NCI-H146 (cell line): ENCODE data around the gene KMT2E.

Source experiments
- DNase-seq: peaks from one replicate; lab custom pipeline; 2025; lab: John Stamatoyannopoulos, UW

KMT2E gene

GRCh38 chr7:105079348-105079747 is 65.3 kb downstream of the KMT2E start:
- DNase-seq: no peak

GRCh38 chr7:105084581-105084980 is 70.6 kb downstream of the KMT2E start:
- DNase-seq: no peak

DNA sequence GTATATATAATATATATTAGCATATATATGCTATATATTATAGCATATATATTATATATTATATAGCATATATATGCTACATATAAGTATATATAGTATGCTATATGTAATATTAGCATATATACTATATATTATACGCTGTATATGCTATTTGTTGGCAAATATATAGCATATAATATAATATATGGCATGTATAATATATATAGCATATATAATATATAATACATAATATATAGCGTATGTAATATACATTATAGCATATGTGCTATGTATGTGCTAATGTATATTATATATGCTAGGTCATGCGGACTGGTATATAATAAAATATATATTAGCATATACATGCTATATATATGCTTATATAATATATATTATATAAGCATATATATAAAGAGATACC is 72.8 kb downstream of the KMT2E start:
- DNase-seq: no peak

GRCh38 chr7:105087981-105088380 is 74.0 kb downstream of the KMT2E start:
- no peak for DNase-seq

DNA sequence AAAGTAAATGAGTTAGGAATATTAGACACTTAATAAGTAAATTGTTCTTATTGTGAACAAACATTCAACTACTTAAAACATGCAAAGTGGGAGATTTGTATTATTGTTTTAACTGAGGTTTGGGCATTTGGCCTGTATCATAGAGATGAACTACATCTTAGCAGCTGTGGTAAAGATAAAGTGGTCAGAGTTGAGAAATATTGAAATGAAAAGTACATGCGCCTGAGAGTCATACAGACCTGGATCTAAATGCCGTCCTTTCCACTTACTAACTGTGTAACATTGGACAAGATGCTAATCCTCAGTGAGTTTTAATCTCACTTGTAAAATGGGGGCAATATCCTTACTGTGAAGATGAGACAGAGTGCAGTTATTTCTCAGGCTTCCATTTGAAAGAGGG is 74.5 kb downstream of the KMT2E start:
- DNase-seq: no peak

DNA sequence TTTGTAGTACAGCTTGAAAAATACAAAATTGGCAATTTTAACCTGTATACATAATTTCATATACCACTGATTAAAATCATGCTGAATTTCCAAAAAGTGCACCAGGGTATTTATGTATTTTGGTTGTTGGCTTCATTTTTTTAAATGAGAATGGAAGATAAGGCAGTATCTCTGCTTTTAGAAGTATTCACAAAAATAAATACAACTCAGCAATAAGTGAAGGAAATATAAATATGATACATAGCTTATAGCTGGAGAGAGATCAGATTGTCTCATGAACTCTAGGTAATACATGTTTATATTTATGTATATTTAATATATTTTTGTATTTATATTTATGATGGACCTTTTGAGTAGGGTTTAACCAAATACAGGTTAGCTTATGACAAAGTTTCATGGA is 81.0 kb downstream of the KMT2E start:
- no peak for DNase-seq

GRCh38 chr7:105096306-105096705 is 82.3 kb downstream of the KMT2E start:
- no peak for DNase-seq

GRCh38 chr7:105097619-105098018 is 83.6 kb downstream of the KMT2E start:
- no peak for DNase-seq

DNA sequence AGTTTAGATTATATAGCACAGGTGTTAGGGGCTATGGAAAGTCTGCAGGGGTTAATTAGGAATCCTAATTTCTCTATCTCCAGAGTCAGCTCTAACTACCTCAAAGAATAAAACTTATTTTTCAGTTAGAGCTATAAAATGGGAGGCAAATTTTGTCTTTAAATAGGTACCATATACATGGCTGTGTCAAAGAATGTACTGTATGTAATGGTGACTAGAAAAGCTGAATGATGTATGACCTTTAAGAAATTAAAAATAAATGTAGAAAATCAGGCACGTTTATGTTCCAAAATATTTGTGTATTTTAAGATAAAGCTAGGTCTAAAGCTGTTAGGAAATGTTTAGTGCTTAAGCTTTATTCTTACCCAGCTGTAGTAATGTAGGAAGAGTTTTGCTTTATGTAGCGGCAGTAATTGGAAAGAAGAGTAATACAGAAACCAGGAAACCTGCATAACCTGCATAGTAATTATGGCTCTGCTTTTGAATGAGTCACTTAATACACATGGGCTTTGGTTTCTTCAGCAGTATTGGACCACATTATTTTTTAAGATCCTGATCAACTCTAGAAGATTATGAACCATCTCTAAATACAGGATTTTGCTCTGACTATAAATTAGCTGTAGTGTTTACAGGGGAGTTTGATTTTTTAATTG is 85.0 kb downstream of the KMT2E start:
- no peak for DNase-seq

DNA sequence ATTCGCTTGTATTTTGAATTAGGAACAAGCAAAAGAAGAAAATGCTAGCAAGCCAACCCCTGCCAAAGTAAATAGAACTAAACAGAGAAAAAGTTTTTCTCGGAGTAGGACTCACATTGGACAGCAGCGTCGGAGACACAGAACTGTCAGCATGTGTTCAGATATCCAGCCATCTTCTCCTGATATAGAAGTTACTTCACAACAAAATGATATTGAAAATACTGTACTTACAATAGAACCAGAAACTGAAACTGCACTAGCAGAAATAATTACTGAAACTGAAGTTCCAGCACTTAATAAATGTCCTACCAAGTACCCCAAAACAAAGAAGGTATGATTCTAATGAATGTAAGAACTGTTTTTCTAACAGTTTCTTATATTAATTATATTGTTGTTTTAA is 87.9 kb downstream of the KMT2E start:
- DNase-seq: no peak

GRCh38 chr7:105102557-105103352 is 88.8 kb downstream of the KMT2E start:
- DNase-seq: no peak

DNA sequence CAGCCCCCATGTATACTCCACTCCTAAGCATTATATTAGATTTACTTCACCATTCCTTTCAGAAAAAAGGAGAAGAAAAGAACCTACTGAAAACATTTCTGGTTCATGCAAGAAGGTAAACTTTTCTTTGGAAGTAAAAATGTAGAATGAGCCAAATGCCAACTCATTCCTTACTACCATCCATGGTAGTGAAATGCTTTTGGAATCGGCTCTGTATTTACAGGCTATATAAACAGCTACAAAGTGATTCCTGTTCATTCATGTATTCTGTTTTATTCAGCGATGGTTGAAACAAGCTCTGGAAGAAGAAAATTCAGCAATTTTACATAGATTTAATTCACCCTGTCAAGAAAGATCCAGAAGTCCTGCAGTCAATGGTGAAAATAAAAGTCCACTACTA is 91.6 kb downstream of the KMT2E start:
- no peak for DNase-seq

DNA sequence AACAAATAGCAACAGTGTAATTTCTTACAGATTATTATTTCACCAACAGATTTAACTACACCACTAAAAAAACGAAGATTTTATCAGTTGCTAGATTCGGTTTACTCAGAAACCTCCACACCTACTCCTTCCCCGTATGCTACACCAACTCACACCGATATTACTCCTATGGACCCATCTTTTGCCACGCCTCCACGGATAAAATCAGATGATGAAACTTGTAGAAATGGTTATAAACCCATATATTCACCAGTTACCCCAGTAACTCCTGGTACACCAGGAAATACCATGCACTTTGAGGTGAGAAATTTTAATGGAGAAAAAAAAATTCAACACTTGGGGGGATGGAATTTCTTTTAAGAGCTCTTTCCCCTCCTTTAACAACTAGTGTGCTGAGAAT is 92.5 kb downstream of the KMT2E start:
- DNase-seq: no peak

DNA sequence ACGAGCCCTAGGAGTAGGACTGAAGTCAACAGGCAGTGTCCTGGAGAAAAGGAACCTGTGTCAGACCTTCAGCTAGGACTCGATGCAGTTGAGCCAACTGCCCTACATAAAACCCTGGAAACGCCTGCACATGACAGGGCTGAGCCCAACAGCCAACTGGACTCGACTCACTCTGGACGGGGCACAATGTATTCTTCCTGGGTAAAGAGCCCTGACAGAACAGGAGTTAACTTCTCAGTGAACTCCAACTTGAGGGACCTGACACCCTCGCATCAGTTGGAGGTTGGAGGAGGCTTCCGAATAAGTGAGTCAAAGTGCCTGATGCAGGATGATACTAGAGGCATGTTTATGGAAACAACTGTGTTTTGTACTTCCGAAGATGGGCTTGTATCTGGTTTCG is 93.5 kb downstream of the KMT2E start:
- DNase-seq: no peak

DNA sequence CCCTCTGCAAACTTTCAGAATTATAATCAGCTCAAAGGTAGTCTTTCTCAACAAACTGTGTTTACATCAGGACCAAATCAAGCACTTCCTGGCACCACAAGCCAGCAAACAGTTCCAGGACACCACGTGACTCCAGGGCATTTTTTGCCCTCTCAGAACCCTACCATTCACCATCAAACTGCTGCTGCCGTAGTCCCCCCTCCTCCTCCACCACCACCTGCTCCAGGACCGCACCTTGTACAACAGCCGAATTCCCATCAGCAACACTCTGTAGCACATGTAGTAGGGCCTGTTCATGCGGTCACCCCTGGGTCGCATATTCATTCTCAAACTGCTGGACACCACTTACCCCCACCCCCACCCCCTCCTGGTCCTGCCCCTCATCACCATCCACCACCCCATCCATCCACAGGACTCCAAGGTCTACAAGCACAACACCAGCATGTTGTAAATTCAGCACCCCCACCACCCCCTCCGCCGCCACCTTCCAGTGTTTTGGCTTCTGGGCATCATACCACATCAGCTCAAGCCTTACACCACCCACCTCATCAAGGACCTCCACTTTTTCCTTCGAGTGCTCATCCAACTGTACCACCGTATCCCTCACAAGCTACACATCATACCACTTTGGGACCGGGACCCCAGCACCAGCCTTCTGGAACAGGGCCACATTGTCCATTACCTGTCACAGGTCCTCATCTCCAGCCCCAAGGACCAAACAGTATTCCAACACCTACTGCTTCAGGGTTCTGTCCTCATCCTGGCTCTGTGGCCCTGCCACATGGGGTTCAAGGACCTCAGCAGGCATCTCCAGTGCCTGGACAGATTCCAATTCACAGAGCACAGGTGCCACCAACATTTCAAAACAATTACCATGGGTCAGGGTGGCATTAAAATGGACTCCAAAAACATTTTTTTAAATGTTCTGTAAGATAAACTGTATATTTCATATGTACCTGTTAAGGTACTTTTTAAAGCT is 98.7 kb downstream of the KMT2E start:
- no peak for DNase-seq

DNA sequence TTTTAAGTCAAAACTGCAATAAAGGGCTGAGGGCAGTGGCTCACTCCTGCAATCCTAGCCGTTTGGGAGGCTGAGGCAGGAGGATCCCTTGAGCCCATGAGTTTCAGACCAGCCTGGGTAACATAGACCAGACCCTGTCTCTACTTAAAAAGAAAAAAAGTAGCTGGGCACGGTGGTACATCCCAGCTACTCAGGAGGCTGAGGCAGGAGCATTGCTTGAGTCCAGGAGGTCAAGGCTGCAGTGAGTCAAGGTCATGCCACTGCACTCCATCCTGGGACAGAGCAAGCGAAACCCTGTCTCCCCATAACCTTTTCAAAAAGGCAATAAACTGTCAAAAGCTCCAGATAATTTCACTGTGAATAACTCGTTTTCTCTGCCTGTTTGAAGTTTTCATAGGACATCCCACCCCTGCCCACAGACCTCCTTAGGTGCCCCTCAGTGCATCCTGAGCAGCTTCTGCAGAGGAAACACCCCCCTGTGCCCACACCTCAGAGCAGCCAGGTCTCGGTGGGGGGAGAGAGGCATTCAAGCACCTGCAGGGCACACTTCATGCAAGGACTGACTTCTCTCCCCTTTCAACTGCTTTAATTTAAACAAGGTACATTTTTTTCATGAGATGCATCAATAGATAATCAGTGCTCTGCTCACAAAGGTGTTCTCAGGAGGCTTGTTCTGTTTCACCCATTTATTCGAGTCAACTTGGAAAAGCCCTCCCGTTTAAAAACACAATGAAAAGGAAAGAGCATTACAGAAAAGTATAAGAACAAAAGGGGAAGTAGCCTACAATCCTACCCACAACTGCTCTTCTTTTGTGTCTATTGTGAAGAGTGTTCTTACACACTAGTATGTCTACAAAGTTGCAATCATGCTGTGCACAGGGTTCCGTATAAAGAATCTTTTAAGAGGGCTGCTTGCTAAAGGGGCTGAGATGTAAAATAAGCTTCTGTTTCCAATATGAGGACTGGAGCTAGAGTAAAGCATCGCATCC is 104.9 kb downstream of the KMT2E start:
- DNase-seq: no peak

DNA sequence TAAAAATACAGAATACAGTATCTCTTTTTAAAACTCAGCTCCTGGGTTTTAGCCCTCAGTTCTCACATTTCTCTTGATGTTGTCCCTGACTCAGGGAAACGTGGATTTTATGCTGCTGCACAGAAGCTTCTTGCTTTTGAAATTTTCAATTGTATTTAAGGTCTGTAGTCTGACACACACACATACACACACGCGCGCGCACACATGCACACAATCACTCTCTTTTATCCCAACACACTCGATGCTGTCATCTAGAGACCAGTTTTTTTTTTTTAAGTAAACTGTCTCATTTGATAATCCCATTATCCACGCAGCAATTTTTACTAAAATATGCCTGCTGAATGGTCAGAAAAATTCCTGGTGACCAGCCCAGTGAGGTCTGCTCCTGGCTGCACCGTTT is 108.6 kb downstream of the KMT2E start:
- no peak for DNase-seq

GRCh38 chr7:105125745-105126144 is 111.7 kb downstream of the KMT2E start:
- DNase-seq: no peak

- DNase-seq: no peak
These were observed 112.5 kb downstream of the KMT2E start for GRCh38 chr7:105126436-105126975.

DNA sequence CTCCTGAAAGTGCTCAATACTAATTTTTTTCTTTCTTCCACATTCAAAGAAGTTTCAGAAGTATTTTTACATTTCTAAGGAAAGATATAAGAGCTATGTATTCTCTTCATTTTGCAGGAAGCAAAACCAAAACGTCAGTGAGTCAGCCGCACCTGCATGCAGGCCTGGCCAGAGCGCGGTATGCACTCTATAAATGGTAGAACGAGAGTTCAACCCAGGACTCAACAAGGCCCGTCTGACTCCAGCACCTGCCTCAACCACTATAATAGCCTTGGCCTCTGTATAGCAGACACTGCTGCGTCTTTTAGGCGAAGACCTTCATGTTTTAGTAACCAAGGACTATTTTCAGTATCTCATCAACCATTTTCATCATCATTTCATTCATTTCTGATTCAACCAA is 113.2 kb downstream of the KMT2E start:
- DNase-seq: no peak

DNA sequence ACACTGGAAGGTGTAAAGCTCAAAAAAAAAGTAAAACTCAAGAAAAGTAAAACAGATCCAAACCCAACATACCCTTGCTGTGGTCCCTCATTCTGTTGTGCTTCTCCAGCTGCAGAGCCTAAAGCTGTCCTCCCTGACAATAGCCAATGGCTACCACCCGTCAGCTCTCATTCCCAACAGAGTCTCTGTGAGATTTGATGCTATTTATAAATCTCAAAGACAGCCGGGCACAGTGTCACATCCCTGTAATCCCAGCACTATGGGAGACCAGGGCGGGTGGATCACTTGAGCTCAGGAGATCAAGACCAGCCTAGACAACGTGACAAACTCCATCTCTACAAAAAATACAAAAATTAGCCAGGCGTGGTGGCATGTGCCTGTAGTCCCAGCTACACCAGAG is 116.0 kb downstream of the KMT2E start:
- DNase-seq: no peak
